ENCODE data around the gene SLC17A9.

Gene SLC17A9

GRCh38 chr20:62995898-62996595, 43.5 kb downstream of the SLC17A9 start:
- TF ChIP-seq GATA2 (IDR thresholded peaks at IDR 0.05; ENCODE audit: low read depth, low read length) = no peak
- no peak for TF ChIP-seq GATA3 (IDR thresholded peaks at IDR 0.05; ENCODE audit: low read depth, low read length)

DNA sequence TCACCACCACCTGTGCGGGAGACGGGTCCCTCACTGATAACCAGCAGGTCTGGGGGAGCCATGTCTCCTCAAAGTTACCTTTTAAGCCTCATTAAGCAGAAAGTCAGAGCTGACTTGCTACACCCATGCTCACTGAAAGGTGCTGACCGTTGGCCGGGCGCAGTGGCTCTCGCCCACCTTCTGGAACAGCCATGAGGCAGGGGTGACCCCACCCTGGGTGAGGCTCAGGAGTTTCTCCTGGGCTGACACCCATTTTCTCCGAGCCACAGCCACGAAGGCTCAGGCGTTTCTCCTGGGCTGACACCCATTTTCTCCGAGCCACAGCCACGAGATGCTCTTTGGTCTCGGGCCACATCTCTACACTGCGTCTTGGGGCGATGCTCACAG, 44.1 kb downstream of the SLC17A9 start:
- TF ChIP-seq GATA2 (IDR thresholded peaks at IDR 0.05; ENCODE audit: low read depth, low read length) = no peak

GRCh38 chr20:62997417-62998035, 45.0 kb downstream of the SLC17A9 start:
- TF ChIP-seq GATA3 (IDR thresholded peaks at IDR 0.05; ENCODE audit: low read depth, low read length) = no peak

GRCh38 chr20:62998449-62998848, 45.9 kb downstream of the SLC17A9 start:
- TF ChIP-seq GATA3 (IDR thresholded peaks at IDR 0.05; ENCODE audit: low read depth, low read length) (no peak), GATA2 (IDR thresholded peaks at IDR 0.05; ENCODE audit: low read depth, low read length) (no peak)

DNA sequence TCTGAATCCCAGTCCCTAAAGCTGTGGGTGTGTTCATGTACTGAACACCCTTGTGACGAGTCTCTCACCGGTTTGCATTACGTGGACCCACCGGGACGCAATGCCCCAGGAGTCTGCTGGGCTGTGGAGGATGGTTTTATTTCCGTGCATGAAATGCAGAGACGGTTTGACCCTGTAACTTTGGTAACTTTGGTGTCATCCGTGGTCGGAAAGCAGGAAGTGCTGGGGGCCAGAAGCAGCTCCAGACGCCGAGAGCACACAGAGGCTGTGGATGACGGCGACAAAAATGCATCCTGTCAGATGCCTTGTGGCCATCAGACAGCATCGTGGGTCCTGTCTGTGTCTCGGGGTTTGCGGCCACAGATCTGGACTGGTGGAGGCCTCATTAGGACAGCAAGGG, 47.1 kb downstream of the SLC17A9 start:
- TF ChIP-seq GATA2 (IDR thresholded peaks at IDR 0.05; ENCODE audit: low read depth, low read length) (no peak), GATA3 (IDR thresholded peaks at IDR 0.05; ENCODE audit: low read depth, low read length) (no peak)

- TF ChIP-seq GATA2 (IDR thresholded peaks at IDR 0.05; ENCODE audit: low read depth, low read length) (no peak), GATA3 (IDR thresholded peaks at IDR 0.05; ENCODE audit: low read depth, low read length) (no peak)
Measured at GRCh38 chr20:63000036-63000435, 47.5 kb downstream of the SLC17A9 start.

GRCh38 chr20:63000958-63001357, 48.4 kb downstream of the SLC17A9 start:
- TF ChIP-seq GATA2 (IDR thresholded peaks at IDR 0.05; ENCODE audit: low read depth, low read length) (no peak), GATA3 (IDR thresholded peaks at IDR 0.05; ENCODE audit: low read depth, low read length) (no peak)

GRCh38 chr20:63002511-63002910, 50.0 kb downstream of the SLC17A9 start:
- TF ChIP-seq GATA3 (IDR thresholded peaks at IDR 0.05; ENCODE audit: low read depth, low read length) (no peak), GATA2 (IDR thresholded peaks at IDR 0.05; ENCODE audit: low read depth, low read length) (no peak)

- no peak for TF ChIP-seq GATA3 (IDR thresholded peaks at IDR 0.05; ENCODE audit: low read depth, low read length)
- TF ChIP-seq GATA2 (IDR thresholded peaks at IDR 0.05; ENCODE audit: low read depth, low read length) = no peak
Measured at GRCh38 chr20:63003546-63003945, 51.0 kb downstream of the SLC17A9 start.

DNA sequence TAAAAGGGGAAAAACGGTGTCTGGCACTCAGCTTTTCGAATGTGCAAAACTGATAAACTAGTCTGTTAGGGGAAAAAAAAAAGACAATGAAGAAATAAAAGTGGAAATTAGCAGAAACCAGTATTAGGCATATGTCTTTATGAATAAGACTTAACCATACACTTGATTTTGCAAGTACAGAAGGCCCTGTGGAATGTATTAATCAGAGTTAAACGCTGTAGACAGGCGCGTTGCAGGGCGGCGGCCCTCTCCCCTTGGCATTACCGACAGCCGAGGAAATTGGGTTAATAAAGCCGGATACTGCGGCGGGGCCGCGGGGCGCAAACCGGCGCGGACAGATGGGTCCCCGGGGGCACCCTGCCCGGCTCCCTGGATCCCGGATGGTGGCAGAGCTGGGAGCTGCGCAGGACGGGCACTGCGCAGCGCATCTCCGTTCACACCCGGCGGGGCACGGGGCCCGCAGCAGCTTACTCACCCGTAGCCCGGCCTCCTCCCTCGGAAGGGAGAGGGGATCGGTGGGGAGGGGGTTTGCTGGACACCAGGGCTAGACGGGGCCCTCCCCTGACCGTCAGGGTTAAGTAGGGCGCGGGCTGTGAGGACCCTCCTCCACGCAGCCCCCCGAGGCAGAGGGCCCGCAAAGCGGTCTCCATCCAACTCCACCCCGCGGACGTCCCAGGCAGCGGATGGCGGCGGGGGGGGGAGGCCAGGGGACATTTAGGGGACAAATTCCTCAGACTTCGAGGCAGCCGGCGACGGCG, 52.3 kb downstream of the SLC17A9 start:
- TF ChIP-seq GATA3 (IDR thresholded peaks at IDR 0.05; ENCODE audit: low read depth, low read length) (no peak), GATA2 (IDR thresholded peaks at IDR 0.05; ENCODE audit: low read depth, low read length) (no peak)

- no peak for TF ChIP-seq GATA3 (IDR thresholded peaks at IDR 0.05; ENCODE audit: low read depth, low read length)
- no peak for TF ChIP-seq GATA2 (IDR thresholded peaks at IDR 0.05; ENCODE audit: low read depth, low read length)
Measured at GRCh38 chr20:63005365-63005861, 52.9 kb downstream of the SLC17A9 start.

DNA sequence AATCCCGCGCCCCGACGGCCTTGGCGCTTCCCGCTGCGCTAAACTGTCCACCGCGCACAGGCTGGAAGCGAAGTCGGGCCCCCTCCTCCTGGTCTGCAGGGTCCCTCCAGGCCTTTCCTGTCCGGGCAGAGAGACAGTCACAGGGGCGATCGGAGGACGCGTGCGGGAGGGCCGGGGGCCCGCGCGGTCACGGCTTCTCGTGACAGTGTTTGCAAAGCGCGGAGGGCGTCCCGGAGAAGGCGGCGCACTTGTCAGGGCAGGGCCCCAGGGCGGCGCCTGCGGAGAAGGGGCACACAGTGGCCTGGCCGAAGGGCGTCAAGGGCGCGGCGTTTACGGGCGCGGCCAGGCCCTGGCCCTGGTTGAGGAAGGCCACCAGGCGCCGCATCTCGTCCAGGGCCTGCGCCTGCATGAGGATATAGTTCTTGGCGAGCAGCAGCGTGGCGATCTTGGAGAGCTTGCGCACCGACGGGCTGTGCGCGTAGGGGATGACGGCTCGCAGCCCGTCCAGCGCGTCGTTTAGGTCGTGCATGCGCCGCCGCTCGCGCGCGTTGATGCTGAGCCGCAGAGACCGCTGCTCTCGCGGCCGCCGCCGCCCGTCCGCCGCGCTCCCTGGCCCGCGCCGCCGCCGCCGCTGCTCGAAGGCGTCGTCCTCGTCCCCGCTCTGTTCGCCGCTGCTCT, 53.5 kb downstream of the SLC17A9 start:
- no peak for TF ChIP-seq GATA3 (IDR thresholded peaks at IDR 0.05; ENCODE audit: low read depth, low read length)

GRCh38 chr20:63006540-63007359, 54.2 kb downstream of the SLC17A9 start, which contains the start of gene BHLHE23:
Gene BHLHE23 (minus strand): TSS chr20:63006964. CDS start chr20:63006774, 190 bp downstream.
- no peak for TF ChIP-seq GATA3 (IDR thresholded peaks at IDR 0.05; ENCODE audit: low read depth, low read length)
- no peak for TF ChIP-seq GATA2 (IDR thresholded peaks at IDR 0.05; ENCODE audit: low read depth, low read length)

DNA sequence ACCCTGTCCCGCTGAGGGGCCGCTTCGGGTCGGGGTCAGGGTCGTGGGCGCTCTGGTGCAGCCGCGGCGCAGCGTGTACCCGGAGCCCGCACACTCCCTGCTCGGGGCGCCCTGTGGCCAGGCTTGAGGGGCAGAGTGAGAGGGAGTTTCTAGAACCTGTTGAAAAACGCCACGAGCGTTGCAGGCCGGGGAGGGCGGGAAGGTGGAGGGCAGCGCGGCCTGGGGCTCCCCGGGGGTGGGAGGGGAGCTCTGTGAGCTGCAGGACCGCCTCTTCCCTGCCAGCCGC, 54.8 kb downstream of the SLC17A9 start:
- TF ChIP-seq GATA2 (IDR thresholded peaks at IDR 0.05; ENCODE audit: low read depth, low read length) (no peak), GATA3 (IDR thresholded peaks at IDR 0.05; ENCODE audit: low read depth, low read length) (no peak)

Data from SH-SY5Y (cell line).